ENCODE measurements around the gene PTPRK. TPM values are rescaled to one million over a fixed set of nuclear protein-coding genes. Genes with fewer than 3 reads are reported as not detected.

PTPRK gene
- total and polyA plus RNA-seq, 7 donors: 6.0 to 51.3 (median 46.7) TPM

GRCh38 chr6:128259029-128259724 is 261.2 kb downstream of the PTPRK start:
- Histone ChIP-seq H3K36me3 (no peaks in the 10 kb centered on the region), H3K27ac (no peak overlapping the region), H3K4me1 (peaks cover 0 to 12% (median 2%) of the 10 kb centered on the region in 4 donors), H3K27me3 (no peaks in the 10 kb centered on the region), H3K9me3 (no peaks in the 10 kb centered on the region), H3K4me3 (peak overlapping the region in 1 of 4 donors; percentile 5)
- TF ChIP-seq POLR2A (IDR thresholded peaks at IDR 0.05): no peak
- no peak for TF ChIP-seq POLR2AphosphoS5 (IDR thresholded peaks at IDR 0.05)
- no peak for TF ChIP-seq CTCF (IDR thresholded peaks at IDR 0.05)
- no peak for TF ChIP-seq EP300 (IDR thresholded peaks at IDR 0.05)
- DNase-seq: no peak
- 28 to 31% methylated on average over 2 of the region's 2 CpGs for WGBS, 2 donors
- intact Hi-C loops (cut with DNase I): no loop called here

- H3K4me1 ChIP-seq: peaks cover 0 to 22% (median 0%) of the 10 kb centered on the region in 4 donors
- no peak for DNase-seq
- no peaks in the 10 kb centered on the region for H3K9me3 ChIP-seq
- H3K4me3 ChIP-seq: no peak overlapping the region
- H3K27ac ChIP-seq: no peak overlapping the region
- no peaks in the 10 kb centered on the region for H3K27me3 ChIP-seq
- 70 to 91% methylated on average over 5 of the region's 5 CpGs for WGBS, 2 donors
- intact Hi-C loops (cut with DNase I): no loop called here
- TF ChIP-seq POLR2AphosphoS5 (IDR thresholded peaks at IDR 0.05): no peak
- no peak for TF ChIP-seq POLR2A (IDR thresholded peaks at IDR 0.05)
- no peak for TF ChIP-seq EP300 (IDR thresholded peaks at IDR 0.05)
- no peak for TF ChIP-seq CTCF (IDR thresholded peaks at IDR 0.05)
- H3K36me3 ChIP-seq: no peaks in the 10 kb centered on the region
These were observed 264.3 kb downstream of the PTPRK start for GRCh38 chr6:128256095-128256494.

GRCh38 chr6:128252341-128253176 is 267.8 kb downstream of the PTPRK start:
- WGBS, 2 donors: 82 to 90% methylated on average over 4 of the region's 4 CpGs
- Histone ChIP-seq H3K27ac (no peak overlapping the region), H3K36me3 (no peaks in the 10 kb centered on the region), H3K4me1 (peaks cover 0 to 9% (median 0%) of the 10 kb centered on the region in 4 donors), H3K9me3 (no peaks in the 10 kb centered on the region), H3K4me3 (no peak overlapping the region), H3K27me3 (no peaks in the 10 kb centered on the region)
- intact Hi-C loops (cut with DNase I): no loop called here
- DNase-seq: no peak
- TF ChIP-seq POLR2AphosphoS5 (IDR thresholded peaks at IDR 0.05) (no peak), EP300 (IDR thresholded peaks at IDR 0.05) (no peak), CTCF (IDR thresholded peaks at IDR 0.05) (no peak), POLR2A (IDR thresholded peaks at IDR 0.05) (no peak)

GRCh38 chr6:128251445-128252340 is 268.7 kb downstream of the PTPRK start:
- H3K36me3 ChIP-seq: no peaks in the 10 kb centered on the region
- TF ChIP-seq EP300 (IDR thresholded peaks at IDR 0.05) (no peak), POLR2A (IDR thresholded peaks at IDR 0.05) (no peak), POLR2AphosphoS5 (IDR thresholded peaks at IDR 0.05) (no peak), CTCF (IDR thresholded peaks at IDR 0.05) (no peak)
- no peak for DNase-seq
- 81 to 94% methylated on average over 4 of the region's 4 CpGs for WGBS, 2 donors
- peaks cover 0 to 9% (median 0%) of the 10 kb centered on the region in 4 donors for H3K4me1 ChIP-seq
- no peak overlapping the region for H3K27ac ChIP-seq
- no peaks in the 10 kb centered on the region for H3K27me3 ChIP-seq
- H3K4me3 ChIP-seq: no peak overlapping the region
- intact Hi-C loops (cut with DNase I): no loop called here
- H3K9me3 ChIP-seq: no peaks in the 10 kb centered on the region

Data from sigmoid colon (tissue), 7 donors.